NCI-H446 (cell line): ENCODE results near the gene ACER1.
"Not testable (repeated sequence)": the region's sequence is repeated elsewhere in the genome, so short reads cannot be mapped to it uniquely, and the experiment has no call there.

Source experiments
- DNase-seq, 2 experiments: peaks; one replicate each; lab custom pipeline; 2025; lab: John Stamatoyannopoulos, UW

ACER1 gene

GRCh38 chr19:6355321-6356040 is 22.1 kb upstream of the ACER1 start:
- not testable (repeated sequence) for DNase-seq

GRCh38 chr19:6354098-6354674 is 20.8 kb upstream of the ACER1 start:
- no peak for DNase-seq

GRCh38 chr19:6352381-6353165 is 19.2 kb upstream of the ACER1 start:
- DNase-seq, result no peak

DNA sequence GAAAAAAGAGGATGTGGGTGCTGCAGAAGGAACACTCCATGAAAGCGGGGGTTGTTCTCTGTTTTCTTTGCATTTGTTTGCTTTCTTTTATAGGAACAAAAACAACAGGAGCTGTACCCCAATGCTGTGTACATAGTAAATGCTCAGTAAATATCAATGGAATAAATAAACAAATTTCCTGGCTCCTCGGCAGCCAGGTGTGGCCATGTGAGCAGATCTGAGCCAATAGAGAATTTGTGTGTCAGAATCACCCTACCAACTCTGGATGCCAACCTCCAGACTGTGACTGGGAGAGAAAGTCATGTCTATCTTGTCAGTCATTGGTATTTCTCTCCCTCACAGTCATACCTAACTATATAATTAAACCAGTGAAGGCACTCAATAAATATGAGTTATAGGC is 17.3 kb upstream of the ACER1 start:
- DNase-seq, result no peak

DNA sequence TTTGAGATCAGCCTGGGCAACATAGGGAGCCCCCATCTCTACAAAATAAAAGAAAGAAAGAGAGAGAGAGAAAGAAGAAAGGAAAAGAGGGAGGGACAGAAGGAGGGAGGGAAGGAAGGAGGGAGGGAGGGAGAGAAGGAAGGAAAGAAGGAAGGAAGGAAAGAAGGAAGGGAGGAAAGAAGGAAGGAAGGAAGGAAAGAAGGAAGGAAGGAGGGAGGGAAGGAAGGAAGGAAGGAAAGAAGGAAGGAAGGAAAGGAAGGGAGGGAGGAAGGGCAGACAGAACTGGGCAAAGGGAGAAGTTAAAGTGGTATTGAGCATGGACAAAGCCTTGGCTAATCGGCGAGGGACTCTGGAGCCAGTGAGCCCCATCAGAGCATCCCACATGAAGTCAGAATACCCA is 15.9 kb upstream of the ACER1 start:
- DNase-seq, result not testable (repeated sequence)

DNA sequence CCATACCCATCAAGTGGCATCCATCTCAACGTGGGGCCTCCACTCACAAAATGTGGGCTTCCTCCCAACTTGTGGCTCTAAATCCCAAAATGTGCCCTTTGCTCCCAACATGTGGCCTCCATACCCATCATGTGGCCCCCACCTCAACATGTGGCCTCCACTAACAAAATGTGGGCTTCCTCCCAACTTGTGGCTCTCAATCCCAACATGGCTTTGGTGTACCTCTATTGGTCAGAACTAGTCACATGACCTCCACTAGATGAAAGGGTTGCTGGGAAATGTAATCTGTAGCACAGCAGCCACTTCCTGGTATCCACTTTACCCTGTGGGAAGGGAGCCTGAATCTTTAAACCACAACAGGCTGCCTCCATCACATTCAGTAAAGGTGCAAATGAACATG is 10.1 kb upstream of the ACER1 start:
- DNase-seq, result no peak

- peak in 1 of 2 experiments; percentile 68 for DNase-seq
Observed at GRCh38 chr19:6340493-6341201, 7.2 kb upstream of the ACER1 start.

DNA sequence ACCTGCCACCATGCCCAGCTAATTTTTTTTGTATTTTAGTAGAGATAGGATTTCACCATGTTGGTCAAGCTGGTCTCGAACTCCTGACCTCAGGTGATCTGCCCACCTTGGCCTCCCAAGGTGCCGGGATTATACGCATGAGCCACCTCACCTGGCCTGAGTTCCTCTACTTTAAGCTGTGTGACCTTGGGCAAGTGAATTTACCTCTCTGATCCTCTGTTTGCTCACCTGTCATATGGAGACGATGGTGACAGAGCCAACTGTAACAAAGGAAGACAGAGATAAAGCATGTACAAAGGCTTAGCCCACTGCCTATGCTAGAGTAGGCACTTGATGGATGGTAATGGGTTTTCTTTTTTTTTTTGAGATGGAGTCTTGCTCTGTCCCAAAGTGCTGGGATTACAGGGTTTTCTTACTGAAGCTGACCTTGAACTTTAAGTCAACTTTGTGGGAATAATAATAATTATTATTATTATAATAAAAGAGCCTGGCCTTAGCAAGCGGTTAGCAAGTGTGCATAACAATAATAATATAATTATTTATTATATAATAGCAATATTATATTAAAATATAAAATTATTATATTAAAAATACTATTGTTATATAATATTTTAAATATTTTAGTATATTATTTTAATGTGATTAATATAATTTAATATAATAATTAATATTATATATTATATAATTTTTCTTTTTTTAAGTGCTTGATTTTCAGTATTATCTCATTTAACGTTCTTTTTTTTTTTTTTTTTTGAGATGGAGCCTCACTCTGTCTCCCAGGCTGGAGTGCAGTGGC is 1.3 kb upstream of the ACER1 start:
- no peak for DNase-seq

DNA sequence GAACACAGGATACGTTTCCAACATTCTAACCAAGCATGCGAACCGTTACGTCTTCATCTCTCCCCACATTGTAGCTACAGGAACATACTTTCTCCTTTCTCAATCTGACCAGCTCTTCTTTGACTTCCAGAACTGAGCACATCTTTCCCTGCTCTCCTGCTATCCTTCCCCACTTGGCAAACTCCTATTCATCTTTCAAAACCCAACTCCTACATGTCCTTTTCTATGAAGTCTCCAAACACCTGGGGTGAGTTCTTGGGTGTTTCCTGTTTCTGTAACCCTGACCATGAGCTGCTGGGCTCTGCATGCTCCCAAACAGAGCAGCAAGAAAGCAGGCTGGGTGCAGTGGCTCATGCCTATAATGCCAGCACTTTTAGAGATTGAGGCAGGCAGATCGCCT is 6.6 kb downstream of the ACER1 start:
- DNase-seq, result no peak

DNA sequence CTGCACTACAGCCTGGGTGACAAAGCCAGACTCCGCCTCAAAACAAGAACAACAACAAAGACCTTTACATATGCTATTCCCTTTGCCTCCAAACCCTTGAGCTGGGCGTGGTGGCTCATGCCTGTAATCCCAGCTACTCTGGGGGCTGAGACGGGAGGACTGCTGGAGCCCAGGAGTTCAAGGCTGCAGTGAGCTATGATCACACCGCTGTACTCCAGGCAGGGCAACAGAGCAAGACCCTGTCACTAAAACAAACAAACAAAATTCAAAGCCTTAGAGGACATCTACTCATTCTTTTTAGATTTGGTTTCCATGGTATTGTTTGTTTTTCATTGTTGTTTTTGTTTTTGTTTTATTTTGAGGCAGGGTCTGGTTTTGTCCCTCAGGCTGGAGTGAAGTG is 7.8 kb downstream of the ACER1 start:
- no peak for DNase-seq

DNA sequence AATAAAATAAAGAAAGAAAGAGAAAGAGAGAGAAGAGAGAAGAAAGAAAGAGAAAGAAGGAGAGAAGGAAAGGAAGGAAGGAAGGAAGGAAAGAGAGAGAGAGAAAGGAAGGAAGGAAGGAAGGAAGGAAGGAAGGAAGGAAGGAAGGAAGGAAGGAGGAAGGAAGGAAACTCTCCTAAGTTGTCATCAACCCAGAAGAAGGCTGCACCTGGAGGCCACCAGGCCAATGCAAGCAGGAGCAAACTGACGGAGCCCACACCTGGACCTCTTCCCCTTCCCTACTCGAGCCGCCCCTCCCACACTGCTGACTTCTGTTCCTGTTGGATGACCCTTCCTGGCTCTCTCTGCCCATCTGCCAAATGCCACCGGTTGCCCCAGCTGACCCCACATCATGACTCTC is 8.7 kb downstream of the ACER1 start:
- no peak for DNase-seq

DNA sequence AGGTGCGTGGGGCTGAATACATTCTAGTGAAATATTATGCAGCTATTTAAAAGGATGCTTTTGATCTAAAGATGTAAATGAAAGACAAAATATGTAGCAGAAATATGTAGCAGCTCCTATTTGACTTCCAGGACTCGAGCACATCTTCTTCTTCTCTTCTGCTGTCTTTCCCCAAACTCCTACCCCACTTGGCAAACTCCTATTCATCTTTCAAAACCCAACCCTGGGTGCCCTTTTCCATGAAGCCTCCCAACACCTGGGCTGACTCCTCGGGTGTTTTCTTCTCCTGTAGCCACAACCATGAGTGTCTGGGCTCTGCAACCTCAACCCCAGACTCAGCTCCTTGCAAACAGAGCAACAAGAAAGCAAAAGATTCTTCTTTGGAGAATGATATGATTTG is 11.1 kb downstream of the ACER1 start:
- no peak for DNase-seq

GRCh38 chr19:6319376-6319775 is 14.0 kb downstream of the ACER1 start:
- no peak for DNase-seq

DNA sequence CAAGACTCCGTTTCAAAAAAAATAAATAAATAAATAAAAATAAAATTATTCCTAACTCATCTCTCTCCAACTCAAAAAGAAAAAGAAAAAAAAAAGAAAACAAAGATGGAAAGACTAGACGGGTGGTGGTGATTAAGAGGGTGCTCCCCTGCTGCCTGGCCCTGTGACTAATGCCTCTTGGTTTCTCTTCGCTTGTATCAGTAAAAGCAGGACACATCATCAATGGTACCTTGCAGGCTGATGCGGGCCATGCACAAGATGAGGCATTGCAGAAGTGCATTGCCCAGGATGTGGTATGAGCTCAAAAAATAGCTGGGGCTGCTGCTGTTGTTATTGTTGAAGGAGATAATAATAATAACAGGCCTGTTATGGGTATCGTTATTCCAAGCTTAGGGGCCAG is 14.6 kb downstream of the ACER1 start:
- DNase-seq, result no peak

- not testable (repeated sequence) for DNase-seq
Observed at GRCh38 chr19:6315646-6316045, 17.8 kb downstream of the ACER1 start.

DNA sequence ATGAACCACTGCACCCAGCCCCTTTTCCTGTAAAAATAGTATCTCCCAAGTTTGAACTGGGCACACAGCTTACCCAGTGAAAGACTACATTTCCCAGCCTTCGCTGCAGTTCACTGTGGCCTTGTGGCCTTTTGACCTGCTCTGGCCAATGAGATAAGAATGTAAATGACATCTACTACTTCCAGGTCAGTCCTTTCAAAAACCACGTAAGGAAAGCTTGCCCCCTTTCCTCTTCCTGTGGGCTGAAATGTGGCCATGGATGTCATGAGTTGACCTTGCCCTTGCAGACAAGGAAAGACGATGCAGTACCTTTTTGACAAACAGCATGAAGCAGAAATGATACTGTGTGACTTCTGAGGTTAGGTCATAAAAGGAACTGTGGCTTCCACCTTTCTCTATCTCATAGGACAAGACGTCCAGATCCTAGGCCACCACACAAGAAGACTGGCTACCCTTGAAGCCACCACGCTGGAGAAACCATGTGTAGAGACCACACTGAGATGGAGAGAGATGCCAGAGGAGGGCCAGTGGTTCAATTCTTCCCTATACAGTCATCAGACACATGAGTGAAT is 19.9 kb downstream of the ACER1 start:
- no peak for DNase-seq

DNA sequence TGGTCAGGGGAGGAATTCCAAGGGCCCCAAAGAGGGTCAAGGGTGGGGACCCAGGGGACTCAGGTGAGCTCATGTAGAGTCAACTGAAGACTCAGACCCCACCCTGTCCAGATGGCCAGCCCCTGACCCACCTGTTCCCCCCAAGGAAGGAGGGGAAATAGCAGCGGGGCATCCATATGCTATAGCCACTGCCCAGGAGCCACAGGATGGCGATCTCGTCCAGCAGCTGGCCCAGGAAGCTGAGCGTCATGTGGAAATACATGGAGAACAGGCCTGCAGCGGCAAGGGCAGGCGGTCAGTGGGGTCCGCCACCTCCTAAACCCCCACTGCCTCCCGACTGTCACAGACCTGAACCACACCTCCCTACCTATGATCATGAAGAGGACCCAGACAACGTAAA is 21.4 kb downstream of the ACER1 start:
- no peak for DNase-seq

GRCh38 chr19:6298413-6298812 is 35.0 kb downstream of the ACER1 start:
- no peak for DNase-seq

DNA sequence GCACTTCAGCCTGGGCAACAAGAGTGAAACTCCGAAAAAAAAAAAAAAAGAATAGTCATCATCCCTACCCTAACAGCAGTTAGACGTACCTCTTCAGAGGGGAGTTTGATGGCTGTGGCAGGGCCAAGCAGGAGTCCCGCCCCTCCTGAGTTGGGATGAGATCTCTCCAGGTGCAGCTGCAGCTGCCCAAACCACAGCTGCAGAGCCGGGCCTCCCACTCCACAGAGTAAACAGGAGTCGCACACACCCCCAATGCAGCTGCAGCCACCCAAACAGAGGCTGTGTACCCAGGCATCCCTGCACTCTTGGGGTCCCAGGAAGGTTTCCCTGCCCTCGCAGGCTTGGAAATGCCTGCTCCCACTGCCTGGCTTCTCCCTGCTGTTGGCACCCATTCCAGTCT is 36.2 kb downstream of the ACER1 start:
- no peak for DNase-seq

- no peak for DNase-seq
Observed at GRCh38 chr19:6292006-6292405, 41.4 kb downstream of the ACER1 start.

GRCh38 chr19:6288737-6289136 is 44.7 kb downstream of the ACER1 start:
- no peak for DNase-seq
